IMR-90 (cell line): ENCODE data around the gene C22orf15.

Source experiments
- CHD1 ChIP-seq: IDR thresholded peaks from 2 replicates; pipeline ENCODE4 v1.6.1; 2012; ENCODE audit warnings: low read depth, low read length, improper control_type of control experiment
- CTCF ChIP-seq: conservative IDR thresholded peaks from 2 replicates; pipeline ENCODE4 v1.5.1; 2012; ENCODE audit warnings: mild to moderate bottlenecking, low read depth, low read length, improper control_type of control experiment
- RAD21 ChIP-seq: IDR thresholded peaks from 2 replicates; pipeline ENCODE4 v1.6.1; 2012; ENCODE audit warnings: low read length, improper control_type of control experiment
- RFX5 ChIP-seq: IDR thresholded peaks from 2 replicates; pipeline ENCODE4 v1.8.0; 2012; ENCODE audit warnings: low read depth, mild to moderate bottlenecking, low read length, moderate library complexity

GRCh38 chr22:23750367-23750713 is 12.4 kb upstream of the C22orf15 start:
- no peak for TF ChIP-seq CHD1
- TF ChIP-seq CTCF, result no peak
- no peak for TF ChIP-seq RFX5
- TF ChIP-seq RAD21, result no peak
